H1 (cell line): ENCODE data around the gene GPR15LG. TPM values are rescaled to one million over a fixed set of nuclear protein-coding genes. Genes with fewer than 3 reads are reported as not detected.

Experiments
- CTCF ChIA-PET: fragments of 300-600 bp; sonication (Branson Sonifier 250); formaldehyde crosslinking; loops from one replicate; lab custom pipeline; 2021; ENCODE audit not compliant: partially characterized antibody; lab: Charles Lee
- POLR2A ChIA-PET: fragments of 300-600 bp; sonication (Branson Sonifier 250); formaldehyde crosslinking; loops from one replicate; lab custom pipeline; 2021; ENCODE audit warnings: inconsistent platforms; ENCODE audit not compliant: partially characterized antibody; lab: Charles Lee
- DNase-seq, 2 experiments: peaks; one replicate each; pipeline versions ENCODE4 v3.0.0 to v3.0.0-alpha.2; 2010 to 2022; ENCODE audit warnings: low spot score in 2 of 2, low read depth in 1 of 2, mixed read lengths in 1 of 2
- FAIRE-seq: peaks from 2 replicates; lab custom pipeline; 2011; peaks lifted over from hg19 to GRCh38; lab: Jason Lieb, UNC
- H2AFZ ChIP-seq: 2 replicates; pipeline ENCODE4 v1.8.1; 2012; ENCODE audit warnings: low read length, inconsistent platforms
- H2AK5ac ChIP-seq: 2 replicates; pipeline ENCODE4 v1.6.1; 2013; ENCODE audit warnings: low read depth, low read length
- H2BK120ac ChIP-seq: replicated peaks from 2 replicates; pipeline ENCODE3; 2013; ENCODE audit warnings: low read depth, low read length, inconsistent platforms
- H2BK12ac ChIP-seq: 2 replicates; pipeline ENCODE4 v1.6.1; 2013; ENCODE audit warnings: low read depth, low read length
- H2BK15ac ChIP-seq: 2 replicates; pipeline ENCODE4 v1.6.1; 2013; ENCODE audit warnings: low read length
- H2BK20ac ChIP-seq: 2 replicates; pipeline ENCODE4 v1.6.1; 2013; ENCODE audit warnings: low read length
- H2BK5ac ChIP-seq: 2 replicates; pipeline ENCODE4 v1.6.1; 2013; ENCODE audit warnings: low read depth, low read length
- H3K14ac ChIP-seq: 2 replicates; pipeline ENCODE4 v1.6.1; 2013; ENCODE audit warnings: inconsistent platforms; ENCODE audit not compliant: insufficient read length
- H3K18ac ChIP-seq: 2 replicates; pipeline ENCODE4 v1.6.1; 2013; ENCODE audit warnings: low read length; ENCODE audit errors: extremely low read depth
- H3K23ac ChIP-seq: 2 replicates; pipeline ENCODE4 v1.6.1; 2013; ENCODE audit warnings: inconsistent platforms; ENCODE audit not compliant: insufficient read length
- H3K23me2 ChIP-seq: 2 replicates; pipeline ENCODE4 v1.6.1; 2013; ENCODE audit warnings: low read depth, low read length
- H3K27ac ChIP-seq: 2 replicates; pipeline ENCODE4 v1.6.1; 2011; ENCODE audit warnings: low read depth, low read length, inconsistent platforms
- H3K27me3 ChIP-seq, 4 experiments: replicated peaks in 1 of 4; 1 replicate in 1 of 4; 2 replicates in 3 of 4; pipeline versions ENCODE4 v1.6.1 to v1.8.1; 2011 to 2013; ENCODE audit warnings: low read length in 3 of 4, mild to moderate bottlenecking in 3 of 4, inconsistent platforms in 2 of 4, mixed read lengths in 2 of 4, moderate library complexity in 1 of 4; ENCODE audit not compliant: control insufficient read depth in 3 of 4, insufficient read depth in 3 of 4; ENCODE audit errors: extremely low read depth in 1 of 4
- H3K36me3 ChIP-seq, 4 experiments: 2 replicates each; pipeline versions ENCODE4 v1.6.1 to v1.8.1; 2011 to 2013; ENCODE audit warnings: mild to moderate bottlenecking in 4 of 4, low read length in 3 of 4, moderate library complexity in 2 of 4, control low read depth in 1 of 4, inconsistent platforms in 1 of 4; ENCODE audit not compliant: insufficient read depth in 4 of 4, control insufficient read depth in 2 of 4
- H3K4ac ChIP-seq: replicated peaks from 2 replicates; pipeline ENCODE3; 2013; ENCODE audit warnings: low read length, low read depth, mixed read lengths, inconsistent platforms; ENCODE audit not compliant: insufficient read length
- H3K4me1 ChIP-seq, 4 experiments: replicated peaks in 1 of 4; 1 replicate in 1 of 4; 2 replicates in 3 of 4; pipeline versions ENCODE4 v1.6.1 to v1.8.1; 2011 to 2013; ENCODE audit warnings: low read length in 3 of 4, inconsistent platforms in 2 of 4, mixed read lengths in 1 of 4; ENCODE audit not compliant: insufficient read depth in 4 of 4, control insufficient read depth in 3 of 4
- H3K4me2 ChIP-seq, 2 experiments: 2 replicates each; pipeline versions ENCODE4 v1.6.1 to v1.8.1; 2011 to 2013; ENCODE audit warnings: low read depth in 2 of 2, low read length in 2 of 2, control low read depth in 1 of 2, inconsistent platforms in 1 of 2, mild to moderate bottlenecking in 1 of 2; ENCODE audit not compliant: insufficient read depth in 1 of 2
- H3K4me3 ChIP-seq, 4 experiments: fragments of 200-600, 300-600 bp in 1 of 4; sonication (generic), shearing (Covaris generic), sonication (Bioruptor Twin) in 1 of 4; 2 replicates each; pipeline versions ENCODE4 v1.5.1 to v1.8.1; 2011 to 2016; ENCODE audit warnings: low read length in 4 of 4, low read depth in 3 of 4, control low read depth in 2 of 4, inconsistent platforms in 2 of 4, mild to moderate bottlenecking in 2 of 4, mixed read lengths in 1 of 4, moderate library complexity in 1 of 4; ENCODE audit not compliant: insufficient read depth in 2 of 4; ENCODE audit errors: extremely low read depth in 1 of 4
- H3K56ac ChIP-seq: replicated peaks from 2 replicates; pipeline ENCODE3; 2013; ENCODE audit warnings: low read depth, mild to moderate bottlenecking, mixed read lengths, low read length, inconsistent platforms; ENCODE audit not compliant: insufficient read length
- H3K79me1 ChIP-seq: 2 replicates; pipeline ENCODE4 v1.6.1; 2013; ENCODE audit warnings: low read depth, low read length, control low read depth
- H3K79me2 ChIP-seq, 2 experiments: 2 replicates each; pipeline versions ENCODE4 v1.6.1 to v1.8.1; 2012 to 2013; ENCODE audit warnings: low read length in 2 of 2, mild to moderate bottlenecking in 2 of 2, inconsistent platforms in 1 of 2; ENCODE audit not compliant: insufficient read depth in 2 of 2, control insufficient read depth in 1 of 2
- H3K9ac ChIP-seq, 4 experiments: replicated peaks in 1 of 4; 1 replicate in 1 of 4; 2 replicates in 3 of 4; pipeline versions ENCODE4 v1.6.1 to v1.8.1; 2011 to 2013; ENCODE audit warnings: low read depth in 3 of 4, low read length in 3 of 4, control low read depth in 2 of 4, mild to moderate bottlenecking in 2 of 4, moderate library complexity in 2 of 4, inconsistent platforms in 1 of 4; ENCODE audit errors: extremely low read depth in 1 of 4
- H3K9me3 ChIP-seq, 2 experiments: 2 replicates each; pipeline versions ENCODE4 v1.6.1 to v1.8.1; 2012 to 2013; ENCODE audit warnings: mild to moderate bottlenecking in 2 of 2, moderate library complexity in 2 of 2, control low read depth in 1 of 2, inconsistent platforms in 1 of 2, low read depth in 1 of 2, low read length in 1 of 2, mixed read lengths in 1 of 2; ENCODE audit not compliant: insufficient read depth in 2 of 2
- H4K20me1 ChIP-seq, 2 experiments: replicated peaks in 1 of 2; 2 replicates each; pipeline versions ENCODE3 to v1.8.1; 2011 to 2013; ENCODE audit warnings: inconsistent platforms in 2 of 2, low read length in 2 of 2, mild to moderate bottlenecking in 1 of 2; ENCODE audit not compliant: insufficient read depth in 2 of 2, control insufficient read depth in 1 of 2
- H4K5ac ChIP-seq: 2 replicates; pipeline ENCODE4 v1.6.1; 2013; ENCODE audit warnings: low read length, low read depth, mixed read lengths, inconsistent platforms; ENCODE audit not compliant: insufficient read length
- H4K8ac ChIP-seq: 2 replicates; pipeline ENCODE4 v1.8.0; 2013; ENCODE audit warnings: mild to moderate bottlenecking, moderate library complexity, low read length, inconsistent platforms; ENCODE audit not compliant: insufficient read depth; ENCODE audit errors: extremely low read depth
- H4K91ac ChIP-seq: replicated peaks from 2 replicates; pipeline ENCODE3; 2013; ENCODE audit warnings: low read length, mixed read lengths, inconsistent platforms; ENCODE audit not compliant: insufficient read length
- CHD1 ChIP-seq: IDR thresholded peaks from 2 replicates; pipeline ENCODE4 v1.6.1; 2012; ENCODE audit warnings: low read depth, low read length, improper control_type of control experiment
- CTBP2 ChIP-seq: IDR thresholded peaks from 2 replicates; pipeline ENCODE4 v1.7.0; 2011; ENCODE audit warnings: borderline replicate concordance, mild to moderate bottlenecking, moderate library complexity, mixed read lengths, low read length; ENCODE audit not compliant: insufficient read depth, insufficient read length
- JUN ChIP-seq: IDR thresholded peaks from 2 replicates; pipeline ENCODE4 v1.6.1; 2011; ENCODE audit warnings: low read depth, mild to moderate bottlenecking, improper control_type of control experiment, low read length
- RBBP5 ChIP-seq: IDR thresholded peaks from 2 replicates; pipeline ENCODE4 v1.7.1; 2012; ENCODE audit warnings: low read depth, mild to moderate bottlenecking, inconsistent platforms, low read length, moderate library complexity, borderline replicate concordance
- SIRT6 ChIP-seq: IDR thresholded peaks from one replicate; pipeline ENCODE4 v1.7.1; 2012; ENCODE audit warnings: low read length, inconsistent platforms
- SP1 ChIP-seq: IDR thresholded peaks from 2 replicates; pipeline ENCODE4 v1.6.1; 2011; ENCODE audit warnings: low read depth, low read length
- SRF ChIP-seq: IDR thresholded peaks from 2 replicates; pipeline ENCODE4 v1.6.1; 2011; ENCODE audit warnings: mild to moderate bottlenecking, low read depth, low read length, moderate library complexity
- SUZ12 ChIP-seq: fragments of 200-600 bp; sonication (generic); IDR thresholded peaks from 2 replicates; pipeline ENCODE4 v1.6.1; 2012; ENCODE audit warnings: mild to moderate bottlenecking, inconsistent platforms, low read length, moderate library complexity, mixed read lengths
- TEAD4 ChIP-seq: IDR thresholded peaks from 2 replicates; pipeline ENCODE4 v1.6.1; 2012; ENCODE audit warnings: low read depth, low read length, inconsistent platforms, mixed read lengths
- ZNF274 ChIP-seq: IDR thresholded peaks from 2 replicates; pipeline ENCODE4 v1.7.0; 2012; ENCODE audit warnings: low read length, borderline replicate concordance; ENCODE audit errors: extremely low read depth
- WGBS, 2 experiments: shearing (Covaris generic) in 1 of 2; methylation state at CpG; one replicate each; pipeline versions ENCODE4 v1.1.6 to v1.1.7; 2013 to 2015; ENCODE audit warnings: low lambda C conversion rate in 2 of 2, mixed read lengths in 2 of 2, inconsistent platforms in 1 of 2, low coverage in 1 of 2, missing lambda C conversion rate in 1 of 2; ENCODE audit not compliant: insufficient replicate concordance in 2 of 2, insufficient coverage in 1 of 2, insufficient read length in 1 of 2; ENCODE audit errors: extremely low coverage in 1 of 2, missing lambda C conversion rate in 1 of 2; 5-methylcytosine and 5-hydroxymethylcytosine counted together
- polyA plus RNA-seq, 7 experiments: library from polyadenylated mRNA; depleted of rRNA in 3 of 7; stranded (reverse) in 5 of 7; unstranded in 2 of 7; fragments of >200 nt in 5 of 7; fragments of 200-250 nt in 2 of 7; gene quantifications; 1 replicate in 5 of 7; 2 replicates in 1 of 7; 4 replicates in 1 of 7; pipeline versions ENCODE4 v1.2.1 to v1.2.3, GENCODE V29; 2011 to 2013; ENCODE audit warnings: missing spikeins in 2 of 7, mixed read lengths in 2 of 7
- total RNA-seq: library from RNA; stranded (reverse); fragmentation: NEBNext Ultra II Directional; extraction: Animal tissue kit (Norgen Biotek cat#: 25700); gene quantifications from 2 replicates; pipeline ENCODE4 v1.2.1, GENCODE V29; 2021

Gene GPR15LG
- total and polyA plus RNA-seq, 2 of the 8 experiments (the other 6 are each of a cell fraction or from before 2014, with no cell fraction given): not detected

- Histone ChIP-seq H3K79me1 (no peaks in the 10 kb centered on the region), H3K4ac (no peak overlapping the region), H2BK120ac (no peak overlapping the region), H2AFZ (no peak overlapping the region), H3K9ac (no peak overlapping the region), H3K4me3 (no peak overlapping the region), H4K20me1 (no peaks in the 10 kb centered on the region), H2BK5ac (no peak overlapping the region), H4K91ac (no peak overlapping the region), H4K5ac (no peak overlapping the region), H3K4me1 (no peaks in the 10 kb centered on the region), H2AK5ac (no peak overlapping the region), H3K27ac (no peak overlapping the region), H3K14ac (no peak overlapping the region), H3K23ac (no peak overlapping the region), H3K79me2 (no peaks in the 10 kb centered on the region), H4K8ac (no peak overlapping the region), H3K36me3 (no peaks in the 10 kb centered on the region), H3K4me2 (no peak overlapping the region), H3K56ac (no peak overlapping the region), H3K18ac (no peak overlapping the region), H3K27me3 (no peaks in the 10 kb centered on the region), H2BK20ac (no peak overlapping the region), H2BK12ac (no peak overlapping the region), H3K23me2 (peaks cover 1% of the 10 kb centered on the region; the same call in 1 of the 2 replicates), H3K9me3 (peaks cover 20 to 23% of the 10 kb centered on the region in 2 experiments), H2BK15ac (no peak overlapping the region)
- DNase-seq: no peak
- FAIRE-seq: no peak
- ChIA-PET POLR2A (no interaction called here), CTCF (interaction anchor here (1.1 to 2.1 kb wide), 4 partner anchors 13 to 88 kb away, joined by 3 to 6 read pairs (median 4); no protein-coding TSS in a partner anchor)
- WGBS, 2 experiments: 94% methylated on average over 1 of the region's 1 CpG; no CpG with 5 or more reads in 1 of the 2 experiments
- TF ChIP-seq RBBP5 (no peak), SUZ12 (no peak), ZNF274 (no peak), JUN (no peak), CHD1 (no peak), SRF (no peak), TEAD4 (no peak), SIRT6 (no peak), CTBP2 (no peak), SP1 (no peak)
Measured at GRCh38 chr10:84126785-84127167, 46.8 kb upstream of the GPR15LG start.
